ENCODE measurements around the gene TSHZ2.

TSHZ2 gene

DNA sequence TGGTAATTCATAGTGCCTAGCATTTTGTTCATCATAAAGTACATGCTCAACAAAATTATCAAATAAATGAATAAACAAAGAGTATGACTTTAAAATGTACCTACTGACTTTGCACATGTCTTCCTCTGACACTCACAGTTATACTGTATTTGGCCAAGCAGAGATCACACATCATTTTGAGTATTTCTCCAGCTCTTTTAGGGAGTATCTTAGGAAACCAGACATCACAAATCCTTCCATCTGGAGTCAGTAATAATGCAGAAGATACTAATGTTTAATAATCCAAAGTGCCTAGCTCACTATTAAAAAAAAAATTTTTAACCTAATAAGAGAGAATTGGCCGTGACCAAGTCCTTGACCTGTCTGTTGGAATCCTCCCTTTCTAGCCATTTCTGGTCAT, 466.9 kb downstream of the TSHZ2 start:
- Histone ChIP-seq H3K4me1 (ENCODE audit: insufficient read depth, low read length, severe bottlenecking) (no peaks in the 10 kb centered on the region), H4K20me1 (ENCODE audit: insufficient read depth, low read length) (no peaks in the 10 kb centered on the region), H3K4me2 (ENCODE audit: low read length) (no peak overlapping the region), H3K27ac (ENCODE audit: low read depth, low read length, poor library complexity, severe bottlenecking) (no peak overlapping the region), H3K9ac (ENCODE audit: low read length) (no peak overlapping the region), H3K27me3 (ENCODE audit: insufficient read depth, low read length) (no peaks in the 10 kb centered on the region), H2AFZ (ENCODE audit: low read length) (no peak overlapping the region), H3K9me2 (ENCODE audit: low read depth, low read length) (no peaks in the 10 kb centered on the region), H3F3A (ENCODE audit: insufficient read depth, low read length) (no peaks in the 10 kb centered on the region), H3K36me3 (ENCODE audit: insufficient read depth, low read length) (no peaks in the 10 kb centered on the region), H3K4me3 (ENCODE audit: low read depth, low read length, poor library complexity, severe bottlenecking) (no peak overlapping the region), H3K79me2 (ENCODE audit: insufficient read depth, low read length) (no peaks in the 10 kb centered on the region), H3K9me3 (ENCODE audit: low read length) (no peaks in the 10 kb centered on the region)
- TF ChIP-seq CTCF (IDR thresholded peaks at IDR 0.05; ENCODE audit: low read length) (no peak), EZH2 (IDR thresholded peaks at IDR 0.05; ENCODE audit: borderline replicate concordance, low read length) (no peak)

GRCh38 chr20:53439616-53440015, 467.5 kb downstream of the TSHZ2 start:
- Histone ChIP-seq H3K4me3 (ENCODE audit: low read depth, low read length, poor library complexity, severe bottlenecking) (no peak overlapping the region), H3K9me3 (ENCODE audit: low read length) (no peaks in the 10 kb centered on the region), H3K27me3 (ENCODE audit: insufficient read depth, low read length) (no peaks in the 10 kb centered on the region), H3K79me2 (ENCODE audit: insufficient read depth, low read length) (no peaks in the 10 kb centered on the region), H3K36me3 (ENCODE audit: insufficient read depth, low read length) (no peaks in the 10 kb centered on the region), H3K9ac (ENCODE audit: low read length) (no peak overlapping the region), H3K9me2 (ENCODE audit: low read depth, low read length) (no peaks in the 10 kb centered on the region), H2AFZ (ENCODE audit: low read length) (no peak overlapping the region), H4K20me1 (ENCODE audit: insufficient read depth, low read length) (no peaks in the 10 kb centered on the region), H3F3A (ENCODE audit: insufficient read depth, low read length) (no peaks in the 10 kb centered on the region), H3K4me2 (ENCODE audit: low read length) (no peak overlapping the region), H3K4me1 (ENCODE audit: insufficient read depth, low read length, severe bottlenecking) (no peaks in the 10 kb centered on the region), H3K27ac (ENCODE audit: low read depth, low read length, poor library complexity, severe bottlenecking) (no peak overlapping the region)
- TF ChIP-seq EZH2 (IDR thresholded peaks at IDR 0.05; ENCODE audit: borderline replicate concordance, low read length): no peak

- Histone ChIP-seq H3K36me3 (ENCODE audit: insufficient read depth, low read length) (no peaks in the 10 kb centered on the region), H3K9ac (ENCODE audit: low read length) (no peak overlapping the region), H3K4me2 (ENCODE audit: low read length) (no peak overlapping the region), H3K9me2 (ENCODE audit: low read depth, low read length) (no peaks in the 10 kb centered on the region), H4K20me1 (ENCODE audit: insufficient read depth, low read length) (no peaks in the 10 kb centered on the region), H2AFZ (ENCODE audit: low read length) (no peak overlapping the region), H3K4me1 (ENCODE audit: insufficient read depth, low read length, severe bottlenecking) (no peaks in the 10 kb centered on the region), H3K4me3 (ENCODE audit: low read depth, low read length, poor library complexity, severe bottlenecking) (no peak overlapping the region), H3K27me3 (ENCODE audit: insufficient read depth, low read length) (no peaks in the 10 kb centered on the region), H3K27ac (ENCODE audit: low read depth, low read length, poor library complexity, severe bottlenecking) (no peak overlapping the region), H3F3A (ENCODE audit: insufficient read depth, low read length) (no peaks in the 10 kb centered on the region), H3K9me3 (ENCODE audit: low read length) (no peaks in the 10 kb centered on the region), H3K79me2 (ENCODE audit: insufficient read depth, low read length) (no peaks in the 10 kb centered on the region)
- TF ChIP-seq CTCF (IDR thresholded peaks at IDR 0.05; ENCODE audit: low read length) (no peak), EZH2 (IDR thresholded peaks at IDR 0.05; ENCODE audit: borderline replicate concordance, low read length) (no peak)
Observed at GRCh38 chr20:53444401-53445149, 472.4 kb downstream of the TSHZ2 start.

DNA sequence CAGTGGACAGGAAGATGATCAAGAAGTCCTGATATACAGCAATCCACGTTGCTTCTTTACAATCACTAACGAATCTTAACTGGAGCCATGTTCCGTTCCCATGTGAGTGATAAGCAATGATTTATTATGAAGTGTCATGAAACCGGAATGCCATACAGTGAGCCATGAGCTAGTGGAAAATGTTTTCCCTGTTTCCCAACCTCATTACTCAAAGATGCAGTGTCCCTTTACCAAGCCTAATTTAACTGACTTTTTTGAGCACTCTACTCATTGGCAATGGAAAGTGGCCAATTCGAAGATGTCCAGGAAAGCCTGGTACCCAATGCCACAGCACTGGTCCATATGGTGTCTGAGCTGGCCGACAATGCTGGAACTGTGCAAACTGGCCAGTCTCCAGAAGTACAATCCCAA, 473.2 kb downstream of the TSHZ2 start:
- Histone ChIP-seq H3K9me3 (ENCODE audit: low read length) (no peaks in the 10 kb centered on the region), H2AFZ (ENCODE audit: low read length) (no peak overlapping the region), H4K20me1 (ENCODE audit: insufficient read depth, low read length) (no peaks in the 10 kb centered on the region), H3K4me1 (ENCODE audit: insufficient read depth, low read length, severe bottlenecking) (no peaks in the 10 kb centered on the region), H3K4me3 (ENCODE audit: low read depth, low read length, poor library complexity, severe bottlenecking) (no peak overlapping the region), H3K4me2 (ENCODE audit: low read length) (no peak overlapping the region), H3K9me2 (ENCODE audit: low read depth, low read length) (no peaks in the 10 kb centered on the region), H3F3A (ENCODE audit: insufficient read depth, low read length) (no peaks in the 10 kb centered on the region), H3K9ac (ENCODE audit: low read length) (no peak overlapping the region), H3K79me2 (ENCODE audit: insufficient read depth, low read length) (no peaks in the 10 kb centered on the region), H3K27me3 (ENCODE audit: insufficient read depth, low read length) (no peaks in the 10 kb centered on the region), H3K27ac (ENCODE audit: low read depth, low read length, poor library complexity, severe bottlenecking) (no peak overlapping the region), H3K36me3 (ENCODE audit: insufficient read depth, low read length) (no peaks in the 10 kb centered on the region)
- TF ChIP-seq EZH2 (IDR thresholded peaks at IDR 0.05; ENCODE audit: borderline replicate concordance, low read length): no peak
- TF ChIP-seq CTCF (IDR thresholded peaks at IDR 0.05; ENCODE audit: low read length): no peak

Measured in OCI-LY1 (cell line).